HepG2 (cell line): ENCODE results near the gene ESR2. TPM values are rescaled to one million over a fixed set of nuclear protein-coding genes. Genes with fewer than 3 reads are reported as not detected.

Source experiments
- ATF7 ChIP-seq, 2 experiments: fragments of 450-650 bp in 1 of 2; sonication (generic) in 1 of 2; formaldehyde crosslinking in 1 of 2; IDR thresholded peaks; 2 replicates each; pipeline versions ENCODE4 v1.4.0 to v1.6.1; 2016 to 2020; ENCODE audit warnings: antibody characterized with exemption in 1 of 2, mild to moderate bottlenecking in 1 of 2, missing genetic modification reagents in 1 of 2
- BCL6 ChIP-seq: IDR thresholded peaks from 2 replicates; pipeline ENCODE4 v1.6.1; 2016; ENCODE audit warnings: missing genetic modification reagents, missing compliant biosample characterization
- CAMTA2 ChIP-seq: sonication (generic); formaldehyde crosslinking; IDR thresholded peaks from 2 replicates; pipeline ENCODE4 v1.4.0; 2020; ENCODE audit warnings: mild to moderate bottlenecking, missing genetic modification reagents, borderline replicate concordance
- CREM ChIP-seq, 2 experiments: sonication (generic) in 1 of 2; formaldehyde crosslinking in 1 of 2; IDR thresholded peaks; 2 replicates each; pipeline versions ENCODE4 v1.4.0 to v1.6.1; 2016 to 2020; ENCODE audit warnings: antibody characterized with exemption in 1 of 2, mild to moderate bottlenecking in 1 of 2, missing genetic modification reagents in 1 of 2
- RXRA ChIP-seq: sonication (generic); formaldehyde crosslinking; IDR thresholded peaks from 2 replicates; pipeline ENCODE4 v1.5.1; 2020; ENCODE audit warnings: missing genetic modification reagents
- TBP ChIP-seq: sonication (generic); formaldehyde crosslinking; IDR thresholded peaks from 2 replicates; pipeline ENCODE4 v1.5.0; 2020; ENCODE audit warnings: missing genetic modification reagents
- ZEB1 ChIP-seq: IDR thresholded peaks from 2 replicates; pipeline ENCODE4 v1.6.1; 2012; ENCODE audit warnings: mild to moderate bottlenecking, low read depth, inconsistent platforms; ENCODE audit not compliant: insufficient replicate concordance
- ZNF225 ChIP-seq: sonication (generic); formaldehyde crosslinking; IDR thresholded peaks from 2 replicates; pipeline ENCODE4 v1.4.0; 2020; ENCODE audit warnings: mild to moderate bottlenecking, missing genetic modification reagents
- ZNF367 ChIP-seq: sonication (generic); formaldehyde crosslinking; IDR thresholded peaks from 2 replicates; pipeline ENCODE4 v1.4.0; 2020; ENCODE audit warnings: missing genetic modification reagents, borderline replicate concordance
- ZNF382 ChIP-seq: sonication (generic); formaldehyde crosslinking; IDR thresholded peaks from 2 replicates; pipeline ENCODE4 v1.5.0; 2020; ENCODE audit warnings: missing genetic modification reagents, mild to moderate bottlenecking, borderline replicate concordance
- ZNF670 ChIP-seq: sonication (generic); formaldehyde crosslinking; IDR thresholded peaks from 2 replicates; pipeline ENCODE4 v1.8.0; 2022; ENCODE audit warnings: mild to moderate bottlenecking, missing genetic modification reagents, borderline replicate concordance
- ZSCAN29 ChIP-seq: sonication (generic); formaldehyde crosslinking; conservative IDR thresholded peaks from 2 replicates; pipeline ENCODE4 v1.4.0; 2020; ENCODE audit warnings: mild to moderate bottlenecking, missing genetic modification reagents
- polyA plus RNA-seq, 8 experiments: library from polyadenylated mRNA; depleted of rRNA in 3 of 8; stranded (reverse) in 7 of 8; unstranded in 1 of 8; fragments of >200 nt; fragmentation: Illumina TruSeq in 4 of 8; extraction: Trizol in 4 of 8; gene quantifications; 2 replicates each; pipeline versions ENCODE4 v1.2.1 to v1.2.3, GENCODE V29; 2011 to 2016; ENCODE audit warnings: low read depth in 4 of 8, missing spikeins in 1 of 8, mixed read lengths in 1 of 8; ENCODE audit not compliant: insufficient read depth in 1 of 8
- total RNA-seq, 5 experiments: library from RNA; depleted of rRNA; stranded (reverse); fragments of >200 nt; fragmentation: Illumina TruSeq; extraction: Trizol; gene quantifications; 2 replicates each; pipeline ENCODE4 v1.2.3, GENCODE V29; 2016; ENCODE audit warnings: low read depth in 1 of 5
- TF ChIP-seq, protein P1 (sequence below): sonication (generic); formaldehyde crosslinking; IDR thresholded peaks from 2 replicates; pipeline ENCODE4 v1.4.0; 2020; ENCODE audit warnings: missing genetic modification reagents, borderline replicate concordance
- TF ChIP-seq, protein P2 (sequence below): sonication (generic); formaldehyde crosslinking; IDR thresholded peaks from 2 replicates; pipeline ENCODE4 v1.4.0; 2020; ENCODE audit warnings: mild to moderate bottlenecking, missing genetic modification reagents
- TF ChIP-seq, protein P3 (sequence below): sonication (generic); formaldehyde crosslinking; IDR thresholded peaks from 2 replicates; pipeline ENCODE4 v1.4.0; 2020; ENCODE audit warnings: missing genetic modification reagents; ENCODE audit errors: not compliant biosample characterization

The ESR2 gene
- total and polyA plus RNA-seq, 2 of the 13 experiments (the other 11 are each of a cell fraction or from before 2014, with no cell fraction given) = 0.01 to 0.04 TPM

DNA sequence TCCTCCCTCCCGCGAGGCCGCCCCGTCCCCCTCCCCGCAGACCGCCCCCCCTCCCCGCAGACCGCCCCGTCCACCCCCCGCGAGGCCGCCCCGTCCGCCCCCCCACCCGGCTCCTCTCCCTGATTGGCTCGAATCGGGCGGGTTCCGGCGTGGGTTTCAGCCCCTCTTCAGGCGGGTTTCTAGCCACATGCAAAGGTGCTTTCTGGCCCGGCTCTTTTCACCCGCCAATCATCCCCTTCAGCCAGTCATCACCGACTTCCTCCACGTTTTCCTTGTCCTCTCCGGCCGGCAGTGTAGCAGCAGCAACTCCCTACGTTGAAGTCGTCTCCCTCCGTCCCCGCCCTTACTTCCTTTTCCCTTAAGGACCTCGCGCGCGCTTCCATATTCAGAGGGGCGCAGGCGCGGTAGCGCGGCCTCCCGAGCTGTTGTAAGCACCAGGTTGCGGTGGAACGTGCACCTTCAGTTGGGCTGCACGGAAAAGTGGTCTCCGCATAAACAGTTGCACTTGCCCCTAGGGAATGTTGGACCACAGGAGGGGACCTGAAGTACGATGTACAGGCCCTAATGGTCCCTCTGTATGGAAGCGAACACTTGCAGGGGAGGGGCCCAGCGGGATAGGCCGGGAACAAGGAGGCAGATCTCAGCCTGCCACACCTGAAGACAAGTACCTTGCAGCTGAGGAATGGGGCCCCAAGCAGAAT is 44.6 kb upstream of the ESR2 start (continued):
- TF ChIP-seq, protein P1, sequence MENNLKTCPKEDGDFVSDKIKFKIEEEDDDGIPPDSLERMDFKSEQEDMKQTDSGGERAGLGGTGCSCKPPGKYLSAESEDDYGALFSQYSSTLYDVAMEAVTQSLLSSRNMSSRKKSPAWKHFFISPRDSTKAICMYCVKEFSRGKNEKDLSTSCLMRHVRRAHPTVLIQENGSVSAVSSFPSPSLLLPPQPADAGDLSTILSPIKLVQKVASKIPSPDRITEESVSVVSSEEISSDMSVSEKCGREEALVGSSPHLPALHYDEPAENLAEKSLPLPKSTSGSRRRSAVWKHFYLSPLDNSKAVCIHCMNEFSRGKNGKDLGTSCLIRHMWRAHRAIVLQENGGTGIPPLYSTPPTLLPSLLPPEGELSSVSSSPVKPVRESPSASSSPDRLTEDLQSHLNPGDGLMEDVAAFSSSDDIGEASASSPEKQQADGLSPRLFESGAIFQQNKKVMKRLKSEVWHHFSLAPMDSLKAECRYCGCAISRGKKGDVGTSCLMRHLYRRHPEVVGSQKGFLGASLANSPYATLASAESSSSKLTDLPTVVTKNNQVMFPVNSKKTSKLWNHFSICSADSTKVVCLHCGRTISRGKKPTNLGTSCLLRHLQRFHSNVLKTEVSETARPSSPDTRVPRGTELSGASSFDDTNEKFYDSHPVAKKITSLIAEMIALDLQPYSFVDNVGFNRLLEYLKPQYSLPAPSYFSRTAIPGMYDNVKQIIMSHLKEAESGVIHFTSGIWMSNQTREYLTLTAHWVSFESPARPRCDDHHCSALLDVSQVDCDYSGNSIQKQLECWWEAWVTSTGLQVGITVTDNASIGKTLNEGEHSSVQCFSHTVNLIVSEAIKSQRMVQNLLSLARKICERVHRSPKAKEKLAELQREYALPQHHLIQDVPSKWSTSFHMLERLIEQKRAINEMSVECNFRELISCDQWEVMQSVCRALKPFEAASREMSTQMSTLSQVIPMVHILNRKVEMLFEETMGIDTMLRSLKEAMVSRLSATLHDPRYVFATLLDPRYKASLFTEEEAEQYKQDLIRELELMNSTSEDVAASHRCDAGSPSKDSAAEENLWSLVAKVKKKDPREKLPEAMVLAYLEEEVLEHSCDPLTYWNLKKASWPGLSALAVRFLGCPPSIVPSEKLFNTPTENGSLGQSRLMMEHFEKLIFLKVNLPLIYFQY (CRISPR knock-in tag) = no peak
- TF ChIP-seq TBP (CRISPR knock-in tag) (no peak), ZNF367 (no peak), CREM (IDR thresholded peaks at IDR 0.05) (peak; percentile 60; the same call in 1 of the 2 replicates), CREM (CRISPR knock-in tag; IDR thresholded peaks at IDR 0.05) (no peak), ZSCAN29 (peak; percentile 47; the same call in 1 of the 2 replicates), ZEB1 (no peak), BCL6 (no peak), ZNF670 (CRISPR knock-in tag) (no peak), ZNF382 (CRISPR knock-in tag) (no peak), RXRA (CRISPR knock-in tag) (0 out of 2 replicates have a peak, but pooled peaks have one; percentile 31), CAMTA2 (0 out of 2 replicates have a peak, but pooled peaks have one; percentile 32), ZNF225 (peak; percentile 64; the same call in 1 of the 2 replicates), ATF7 (IDR thresholded peaks at IDR 0.05) (no peak), ATF7 (CRISPR knock-in tag; IDR thresholded peaks at IDR 0.05) (no peak; the same call in 1 of the 2 replicates)
- TF ChIP-seq, protein P2, sequence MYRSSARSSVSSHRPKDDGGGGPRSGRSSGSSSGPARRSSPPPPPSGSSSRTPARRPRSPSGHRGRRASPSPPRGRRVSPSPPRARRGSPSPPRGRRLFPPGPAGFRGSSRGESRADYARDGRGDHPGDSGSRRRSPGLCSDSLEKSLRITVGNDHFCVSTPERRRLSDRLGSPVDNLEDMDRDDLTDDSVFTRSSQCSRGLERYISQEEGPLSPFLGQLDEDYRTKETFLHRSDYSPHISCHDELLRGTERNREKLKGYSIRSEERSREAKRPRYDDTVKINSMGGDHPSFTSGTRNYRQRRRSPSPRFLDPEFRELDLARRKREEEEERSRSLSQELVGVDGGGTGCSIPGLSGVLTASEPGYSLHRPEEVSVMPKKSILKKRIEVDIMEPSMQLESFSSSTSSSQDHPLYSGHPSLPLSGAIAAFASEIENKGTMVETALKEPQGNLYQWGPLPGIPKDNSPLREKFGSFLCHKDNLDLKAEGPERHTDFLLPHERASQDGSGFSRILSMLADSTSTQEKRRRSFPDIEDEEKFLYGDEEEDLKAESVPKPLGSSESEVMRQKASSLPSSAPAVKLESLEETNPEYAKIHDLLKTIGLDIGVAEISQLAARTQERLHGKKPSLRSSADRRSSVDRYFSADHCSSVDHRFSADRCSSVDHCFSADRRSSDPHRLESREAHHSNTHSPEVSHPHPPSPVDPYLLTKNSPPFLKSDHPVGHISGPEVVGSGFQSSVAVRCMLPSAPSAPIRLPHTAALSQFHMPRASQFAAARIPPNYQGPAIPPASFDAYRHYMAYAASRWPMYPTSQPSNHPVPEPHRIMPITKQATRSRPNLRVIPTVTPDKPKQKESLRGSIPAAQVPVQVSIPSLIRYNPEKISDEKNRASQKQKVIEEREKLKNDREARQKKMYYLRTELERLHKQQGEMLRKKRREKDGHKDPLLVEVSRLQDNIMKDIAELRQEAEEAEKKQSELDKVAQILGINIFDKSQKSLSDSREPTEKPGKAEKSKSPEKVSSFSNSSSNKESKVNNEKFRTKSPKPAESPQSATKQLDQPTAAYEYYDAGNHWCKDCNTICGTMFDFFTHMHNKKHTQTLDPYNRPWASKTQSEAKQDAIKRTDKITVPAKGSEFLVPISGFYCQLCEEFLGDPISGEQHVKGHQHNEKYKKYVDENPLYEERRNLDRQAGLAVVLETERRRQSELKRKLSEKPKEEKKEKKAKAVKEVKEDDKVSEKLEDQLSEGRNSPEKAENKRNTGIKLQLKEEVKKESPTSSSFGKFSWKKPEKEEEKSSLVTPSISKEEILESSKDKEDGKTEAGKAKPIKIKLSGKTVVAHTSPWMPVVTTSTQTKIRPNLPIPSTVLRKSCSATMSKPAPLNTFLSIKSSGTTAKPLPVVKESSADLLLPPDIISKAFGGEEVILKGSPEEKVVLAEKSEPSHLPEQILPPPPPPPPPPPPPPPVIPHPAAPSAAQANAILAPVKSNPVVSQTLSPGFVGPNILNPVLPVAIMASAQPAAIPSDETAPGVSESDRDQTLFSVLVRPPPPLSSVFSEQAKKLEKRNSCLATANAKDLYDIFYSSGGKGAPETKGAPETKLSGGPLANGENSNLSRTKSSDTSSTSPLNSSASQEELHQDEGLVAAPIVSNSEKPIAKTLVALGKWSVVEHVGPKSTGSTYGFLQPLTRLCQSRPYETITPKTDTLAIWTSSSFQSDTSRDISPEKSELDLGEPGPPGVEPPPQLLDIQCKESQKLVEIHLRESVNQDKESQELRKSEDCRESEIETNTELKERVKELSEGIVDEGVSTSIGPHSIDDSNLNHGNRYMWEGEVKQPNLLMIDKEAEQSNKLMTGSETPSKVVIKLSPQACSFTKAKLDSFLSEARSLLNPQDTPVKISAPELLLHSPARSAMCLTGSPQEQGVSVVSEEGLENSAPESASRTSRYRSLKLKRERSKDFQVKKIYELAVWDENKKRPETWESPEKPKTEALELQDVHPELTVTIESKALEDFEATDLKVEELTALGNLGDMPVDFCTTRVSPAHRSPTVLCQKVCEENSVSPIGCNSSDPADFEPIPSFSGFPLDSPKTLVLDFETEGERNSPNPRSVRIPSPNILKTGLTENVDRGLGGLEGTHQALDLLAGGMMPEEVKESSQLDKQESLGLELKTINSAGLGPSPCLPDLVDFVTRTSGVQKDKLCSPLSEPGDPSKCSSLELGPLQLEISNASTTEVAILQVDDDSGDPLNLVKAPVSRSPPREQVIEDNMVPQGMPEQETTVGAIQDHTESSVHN (CRISPR knock-in tag) = 0 out of 2 replicates have a peak, but pooled peaks have one; percentile 32
- TF ChIP-seq, protein P3, sequence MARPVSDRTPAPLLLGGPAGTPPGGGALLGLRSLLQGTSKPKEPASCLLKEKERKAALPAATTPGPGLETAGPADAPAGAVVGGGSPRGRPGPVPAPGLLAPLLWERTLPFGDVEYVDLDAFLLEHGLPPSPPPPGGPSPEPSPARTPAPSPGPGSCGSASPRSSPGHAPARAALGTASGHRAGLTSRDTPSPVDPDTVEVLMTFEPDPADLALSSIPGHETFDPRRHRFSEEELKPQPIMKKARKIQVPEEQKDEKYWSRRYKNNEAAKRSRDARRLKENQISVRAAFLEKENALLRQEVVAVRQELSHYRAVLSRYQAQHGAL (CRISPR knock-in tag) = no peak
